HEK293 (cell line): ENCODE data around the gene ARMS2.
A peak's percentile ranks its signal among the peaks of the same experiment; 100 is the strongest.

Source experiments
- GLI2 ChIP-seq: fragments of 450-650 bp; formaldehyde crosslinking; IDR thresholded peaks from 2 replicates; pipeline ENCODE4; 2017; ENCODE audit warnings: missing biosample characterization, missing genetic modification characterization, low read depth, borderline replicate concordance
- HOXC10 ChIP-seq: sonication (generic); formaldehyde crosslinking; IDR thresholded peaks from 2 replicates; pipeline ENCODE4 v1.8.1; 2023; ENCODE audit warnings: mild to moderate bottlenecking, missing genetic modification reagents
- KLF16 ChIP-seq: fragments of 450-650 bp; formaldehyde crosslinking; IDR thresholded peaks from 2 replicates; pipeline ENCODE4 v1.5.1; 2017; ENCODE audit warnings: missing biosample characterization, missing genetic modification characterization
- KLF8 ChIP-seq: fragments of 450-650 bp; formaldehyde crosslinking; IDR thresholded peaks from 2 replicates; pipeline ENCODE4 v1.5.1; 2016; ENCODE audit warnings: missing biosample characterization, missing genetic modification characterization
- MZF1 ChIP-seq: fragments of 450-650 bp; formaldehyde crosslinking; IDR thresholded peaks from 2 replicates; pipeline ENCODE4 v1.5.1; 2017; ENCODE audit warnings: missing biosample characterization, missing genetic modification characterization, borderline replicate concordance
- SALL2 ChIP-seq: fragments of 450-650 bp; formaldehyde crosslinking; IDR thresholded peaks from 2 replicates; pipeline ENCODE4 v1.5.0; 2017; ENCODE audit warnings: missing biosample characterization, mild to moderate bottlenecking, missing genetic modification characterization, borderline replicate concordance
- SP7 ChIP-seq: fragments of 450-650 bp; formaldehyde crosslinking; IDR thresholded peaks from 2 replicates; pipeline ENCODE4 v1.5.1; 2016; ENCODE audit warnings: missing biosample characterization, missing genetic modification characterization
- ZBTB10 ChIP-seq: fragments of 450-650 bp; formaldehyde crosslinking; IDR thresholded peaks from 2 replicates; pipeline ENCODE4 v1.5.1; 2016; ENCODE audit warnings: missing biosample characterization, missing genetic modification characterization
- ZBTB20 ChIP-seq: fragments of 450-650 bp; formaldehyde crosslinking; IDR thresholded peaks from 2 replicates; pipeline ENCODE4 v1.5.1; 2016; ENCODE audit warnings: missing biosample characterization, missing genetic modification characterization
- ZBTB6 ChIP-seq: fragments of 450-650 bp; formaldehyde crosslinking; IDR thresholded peaks from 2 replicates; pipeline ENCODE4 v1.5.1; 2017; ENCODE audit warnings: missing biosample characterization, missing genetic modification characterization
- ZNF133 ChIP-seq: fragments of 450-650 bp; formaldehyde crosslinking; IDR thresholded peaks from 2 replicates; pipeline ENCODE4 v1.5.1; 2016; ENCODE audit warnings: missing biosample characterization, missing genetic modification characterization
- ZNF140 ChIP-seq: fragments of 450-650 bp; formaldehyde crosslinking; IDR thresholded peaks from 2 replicates; pipeline ENCODE4 v1.5.1; 2016; ENCODE audit warnings: missing biosample characterization, missing genetic modification characterization
- ZNF157 ChIP-seq: fragments of 450-650 bp; formaldehyde crosslinking; IDR thresholded peaks from 2 replicates; pipeline ENCODE4 v1.5.1; 2016; ENCODE audit warnings: missing biosample characterization, missing genetic modification characterization
- ZNF184 ChIP-seq: fragments of 450-650 bp; IDR thresholded peaks from 2 replicates; pipeline ENCODE4 v1.5.1; 2018; ENCODE audit warnings: missing biosample characterization, mild to moderate bottlenecking, missing genetic modification characterization
- ZNF2 ChIP-seq: fragments of 450-650 bp; formaldehyde crosslinking; IDR thresholded peaks from 2 replicates; pipeline ENCODE4 v1.5.1; 2016; ENCODE audit warnings: missing biosample characterization, missing genetic modification characterization
- ZNF266 ChIP-seq: fragments of 450-650 bp; formaldehyde crosslinking; IDR thresholded peaks from 2 replicates; pipeline ENCODE4 v1.5.1; 2016; ENCODE audit warnings: missing biosample characterization, missing genetic modification characterization, low read depth
- ZNF274 ChIP-seq, 2 experiments: fragments of 200-500 bp in 1 of 2; fragments of 450-650 bp in 1 of 2; sonication (Bioruptor generic) in 1 of 2; formaldehyde crosslinking in 1 of 2; IDR thresholded peaks; 2 replicates each; pipeline versions ENCODE4 v1.5.1 to v1.6.1; 2014 to 2016; ENCODE audit warnings: borderline replicate concordance in 1 of 2, inconsistent platforms in 1 of 2, low read length in 1 of 2, missing biosample characterization in 1 of 2, missing genetic modification characterization in 1 of 2
- ZNF292 ChIP-seq: fragments of 450-650 bp; formaldehyde crosslinking; IDR thresholded peaks from 2 replicates; pipeline ENCODE4 v1.5.1; 2016; ENCODE audit warnings: low read depth, missing biosample characterization, missing genetic modification characterization, borderline replicate concordance
- ZNF350 ChIP-seq: fragments of 450-650 bp; formaldehyde crosslinking; IDR thresholded peaks from 2 replicates; pipeline ENCODE4 v1.5.0; 2017; ENCODE audit warnings: missing biosample characterization, mild to moderate bottlenecking, missing genetic modification characterization
- ZNF416 ChIP-seq: fragments of 450-650 bp; formaldehyde crosslinking; IDR thresholded peaks from 2 replicates; pipeline ENCODE4 v1.5.1; 2016; ENCODE audit warnings: missing biosample characterization, missing genetic modification characterization
- ZNF473 ChIP-seq: fragments of 450-650 bp; formaldehyde crosslinking; IDR thresholded peaks from 2 replicates; pipeline ENCODE4 v1.5.1; 2017; ENCODE audit warnings: missing biosample characterization, missing genetic modification characterization
- ZNF555 ChIP-seq: fragments of 450-650 bp; formaldehyde crosslinking; conservative IDR thresholded peaks from 2 replicates; pipeline ENCODE4 v1.5.1; 2017; ENCODE audit warnings: missing biosample characterization, mild to moderate bottlenecking, missing genetic modification characterization, inconsistent platforms
- ZNF623 ChIP-seq: fragments of 450-650 bp; formaldehyde crosslinking; IDR thresholded peaks from 2 replicates; pipeline ENCODE4 v1.5.1; 2016; ENCODE audit warnings: missing biosample characterization, missing genetic modification characterization
- ZNF658 ChIP-seq: fragments of 450-650 bp; formaldehyde crosslinking; IDR thresholded peaks from 2 replicates; pipeline ENCODE4; 2016; ENCODE audit warnings: missing biosample characterization, missing genetic modification characterization
- ZNF792 ChIP-seq: fragments of 450-650 bp; formaldehyde crosslinking; IDR thresholded peaks from 2 replicates; pipeline ENCODE4 v1.5.1; 2016; ENCODE audit warnings: missing biosample characterization, missing genetic modification characterization
- TF ChIP-seq, protein P1 (sequence below): fragments of 450-650 bp; formaldehyde crosslinking; IDR thresholded peaks from 2 replicates; pipeline ENCODE4 v1.5.1; 2017; ENCODE audit warnings: missing biosample characterization, missing genetic modification characterization
- TF ChIP-seq, protein P2 (sequence below): fragments of 450-650 bp; formaldehyde crosslinking; IDR thresholded peaks from 2 replicates; pipeline ENCODE4 v1.5.1; 2016; ENCODE audit warnings: missing biosample characterization, missing genetic modification characterization, borderline replicate concordance
- TF ChIP-seq, protein P3 (sequence below): fragments of 450-650 bp; formaldehyde crosslinking; IDR thresholded peaks from 2 replicates; pipeline ENCODE4 v1.5.1; 2017; ENCODE audit warnings: missing biosample characterization, missing genetic modification characterization
- TF ChIP-seq, protein P4 (sequence below): fragments of 450-650 bp; formaldehyde crosslinking; IDR thresholded peaks from 2 replicates; pipeline ENCODE4 v1.5.1; 2016; ENCODE audit warnings: missing biosample characterization, missing genetic modification characterization

ARMS2 gene

DNA sequence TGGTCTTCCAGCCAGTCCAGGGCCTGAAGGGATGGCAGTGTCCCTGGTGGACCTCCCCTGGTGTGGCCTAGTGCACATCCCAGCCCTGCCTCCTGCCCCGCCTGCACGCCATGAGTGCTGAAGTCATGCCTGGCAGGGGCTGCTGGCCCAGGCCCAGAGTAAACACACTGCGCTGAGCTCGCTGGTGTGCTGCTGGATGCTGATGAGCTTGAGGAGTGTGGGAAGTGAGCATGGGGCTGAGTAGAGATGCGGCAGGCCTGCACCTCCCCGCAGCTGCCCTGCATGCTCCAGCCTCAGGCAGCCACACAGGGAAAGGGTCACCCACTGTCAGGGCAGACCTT, 50.1 kb downstream of the ARMS2 start (continued):
- no peak for TF ChIP-seq ZNF274 (IDR thresholded peaks at IDR 0.05; ENCODE audit: low read length)
- TF ChIP-seq ZNF274 (tag by site-specific recombination; IDR thresholded peaks at IDR 0.05; ENCODE audit: borderline replicate concordance), result no peak
- no peak for TF ChIP-seq ZNF266 (tag by site-specific recombination)
- TF ChIP-seq ZNF157, result no peak
- TF ChIP-seq ZNF658, result no peak
- TF ChIP-seq ZNF473 (tag by site-specific recombination), result no peak
- no peak for TF ChIP-seq ZNF623 (tag by site-specific recombination)
- peak; percentile 62; the same call in 1 of the 2 replicates for TF ChIP-seq ZBTB20 (tag by site-specific recombination)
- no peak for TF ChIP-seq GLI2
- no peak for TF ChIP-seq ZNF292 (tag by site-specific recombination)
- TF ChIP-seq SP7 (tag by site-specific recombination), result peak; percentile 88
- TF ChIP-seq ZNF140, result no peak
- TF ChIP-seq, protein P1, sequence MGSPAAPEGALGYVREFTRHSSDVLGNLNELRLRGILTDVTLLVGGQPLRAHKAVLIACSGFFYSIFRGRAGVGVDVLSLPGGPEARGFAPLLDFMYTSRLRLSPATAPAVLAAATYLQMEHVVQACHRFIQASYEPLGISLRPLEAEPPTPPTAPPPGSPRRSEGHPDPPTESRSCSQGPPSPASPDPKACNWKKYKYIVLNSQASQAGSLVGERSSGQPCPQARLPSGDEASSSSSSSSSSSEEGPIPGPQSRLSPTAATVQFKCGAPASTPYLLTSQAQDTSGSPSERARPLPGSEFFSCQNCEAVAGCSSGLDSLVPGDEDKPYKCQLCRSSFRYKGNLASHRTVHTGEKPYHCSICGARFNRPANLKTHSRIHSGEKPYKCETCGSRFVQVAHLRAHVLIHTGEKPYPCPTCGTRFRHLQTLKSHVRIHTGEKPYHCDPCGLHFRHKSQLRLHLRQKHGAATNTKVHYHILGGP (tag by site-specific recombination), result no peak
- TF ChIP-seq KLF8, result no peak
- TF ChIP-seq HOXC10 (CRISPR knock-in tag), result no peak
- peak; percentile 93 for TF ChIP-seq ZNF2 (tag by site-specific recombination)
- TF ChIP-seq ZBTB6 (tag by site-specific recombination), result no peak
- TF ChIP-seq ZNF792 (tag by site-specific recombination), result no peak
- no peak for TF ChIP-seq ZNF350
- TF ChIP-seq, protein P2, sequence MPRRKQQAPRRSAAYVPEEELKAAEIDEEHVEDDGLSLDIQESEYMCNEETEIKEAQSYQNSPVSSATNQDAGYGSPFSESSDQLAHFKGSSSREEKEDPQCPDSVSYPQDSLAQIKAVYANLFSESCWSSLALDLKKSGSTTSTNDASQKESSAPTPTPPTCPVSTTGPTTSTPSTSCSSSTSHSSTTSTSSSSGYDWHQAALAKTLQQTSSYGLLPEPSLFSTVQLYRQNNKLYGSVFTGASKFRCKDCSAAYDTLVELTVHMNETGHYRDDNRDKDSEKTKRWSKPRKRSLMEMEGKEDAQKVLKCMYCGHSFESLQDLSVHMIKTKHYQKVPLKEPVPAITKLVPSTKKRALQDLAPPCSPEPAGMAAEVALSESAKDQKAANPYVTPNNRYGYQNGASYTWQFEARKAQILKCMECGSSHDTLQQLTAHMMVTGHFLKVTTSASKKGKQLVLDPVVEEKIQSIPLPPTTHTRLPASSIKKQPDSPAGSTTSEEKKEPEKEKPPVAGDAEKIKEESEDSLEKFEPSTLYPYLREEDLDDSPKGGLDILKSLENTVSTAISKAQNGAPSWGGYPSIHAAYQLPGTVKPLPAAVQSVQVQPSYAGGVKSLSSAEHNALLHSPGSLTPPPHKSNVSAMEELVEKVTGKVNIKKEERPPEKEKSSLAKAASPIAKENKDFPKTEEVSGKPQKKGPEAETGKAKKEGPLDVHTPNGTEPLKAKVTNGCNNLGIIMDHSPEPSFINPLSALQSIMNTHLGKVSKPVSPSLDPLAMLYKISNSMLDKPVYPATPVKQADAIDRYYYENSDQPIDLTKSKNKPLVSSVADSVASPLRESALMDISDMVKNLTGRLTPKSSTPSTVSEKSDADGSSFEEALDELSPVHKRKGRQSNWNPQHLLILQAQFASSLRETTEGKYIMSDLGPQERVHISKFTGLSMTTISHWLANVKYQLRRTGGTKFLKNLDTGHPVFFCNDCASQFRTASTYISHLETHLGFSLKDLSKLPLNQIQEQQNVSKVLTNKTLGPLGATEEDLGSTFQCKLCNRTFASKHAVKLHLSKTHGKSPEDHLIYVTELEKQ, result no peak
- TF ChIP-seq ZNF184 (tag by site-specific recombination), result no peak
- TF ChIP-seq ZBTB10 (tag by site-specific recombination), result no peak
- no peak for TF ChIP-seq KLF16 (tag by site-specific recombination)
- TF ChIP-seq, protein P3, sequence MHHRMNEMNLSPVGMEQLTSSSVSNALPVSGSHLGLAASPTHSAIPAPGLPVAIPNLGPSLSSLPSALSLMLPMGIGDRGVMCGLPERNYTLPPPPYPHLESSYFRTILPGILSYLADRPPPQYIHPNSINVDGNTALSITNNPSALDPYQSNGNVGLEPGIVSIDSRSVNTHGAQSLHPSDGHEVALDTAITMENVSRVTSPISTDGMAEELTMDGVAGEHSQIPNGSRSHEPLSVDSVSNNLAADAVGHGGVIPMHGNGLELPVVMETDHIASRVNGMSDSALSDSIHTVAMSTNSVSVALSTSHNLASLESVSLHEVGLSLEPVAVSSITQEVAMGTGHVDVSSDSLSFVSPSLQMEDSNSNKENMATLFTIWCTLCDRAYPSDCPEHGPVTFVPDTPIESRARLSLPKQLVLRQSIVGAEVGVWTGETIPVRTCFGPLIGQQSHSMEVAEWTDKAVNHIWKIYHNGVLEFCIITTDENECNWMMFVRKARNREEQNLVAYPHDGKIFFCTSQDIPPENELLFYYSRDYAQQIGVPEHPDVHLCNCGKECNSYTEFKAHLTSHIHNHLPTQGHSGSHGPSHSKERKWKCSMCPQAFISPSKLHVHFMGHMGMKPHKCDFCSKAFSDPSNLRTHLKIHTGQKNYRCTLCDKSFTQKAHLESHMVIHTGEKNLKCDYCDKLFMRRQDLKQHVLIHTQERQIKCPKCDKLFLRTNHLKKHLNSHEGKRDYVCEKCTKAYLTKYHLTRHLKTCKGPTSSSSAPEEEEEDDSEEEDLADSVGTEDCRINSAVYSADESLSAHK (tag by site-specific recombination), result peak; percentile 36; the same call in 1 of the 2 replicates
- TF ChIP-seq MZF1 (tag by site-specific recombination), result no peak; the same call in 1 of the 2 replicates
- no peak for TF ChIP-seq ZNF555
- TF ChIP-seq SALL2 (tag by site-specific recombination), result no peak
- no peak for TF ChIP-seq ZNF133
- no peak for TF ChIP-seq ZNF416 (tag by site-specific recombination)
- TF ChIP-seq, protein P4, sequence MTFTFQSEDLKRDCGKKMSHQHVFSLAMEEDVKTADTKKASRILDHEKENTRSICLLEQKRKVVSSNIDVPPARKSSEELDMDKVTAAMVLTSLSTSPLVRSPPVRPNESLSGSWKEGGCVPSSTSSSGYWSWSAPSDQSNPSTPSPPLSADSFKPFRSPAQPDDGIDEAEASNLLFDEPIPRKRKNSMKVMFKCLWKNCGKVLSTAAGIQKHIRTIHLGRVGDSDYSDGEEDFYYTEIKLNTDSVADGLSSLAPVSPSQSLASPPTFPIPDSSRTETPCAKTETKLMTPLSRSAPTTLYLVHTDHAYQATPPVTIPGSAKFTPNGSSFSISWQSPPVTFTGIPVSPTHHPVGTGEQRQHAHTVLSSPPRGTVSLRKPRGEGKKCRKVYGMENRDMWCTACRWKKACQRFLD (tag by site-specific recombination), result no peak
